Central memory CD4-positive, alpha-beta T cell (primary cell): ENCODE results near the gene TYSND1.
"Not testable (repeated sequence)": the region's sequence is repeated elsewhere in the genome, so short reads cannot be mapped to it uniquely, and the experiment has no call there.

Experiments used
- DNase-seq: peaks from one replicate; pipeline ENCODE4 v3.0.0; 2022

TYSND1 gene

GRCh38 chr10:70106958-70107791 lies 39.3 kb downstream of the TYSND1 start:
- no peak for DNase-seq

- no peak for DNase-seq
Observed at GRCh38 chr10:70101668-70102067, 44.8 kb downstream of the TYSND1 start.

- DNase-seq: not testable (repeated sequence)
Observed at GRCh38 chr10:70101068-70101562, 45.4 kb downstream of the TYSND1 start.

- no peak for DNase-seq
Observed at GRCh38 chr10:70098271-70098670, 48.2 kb downstream of the TYSND1 start.

DNA sequence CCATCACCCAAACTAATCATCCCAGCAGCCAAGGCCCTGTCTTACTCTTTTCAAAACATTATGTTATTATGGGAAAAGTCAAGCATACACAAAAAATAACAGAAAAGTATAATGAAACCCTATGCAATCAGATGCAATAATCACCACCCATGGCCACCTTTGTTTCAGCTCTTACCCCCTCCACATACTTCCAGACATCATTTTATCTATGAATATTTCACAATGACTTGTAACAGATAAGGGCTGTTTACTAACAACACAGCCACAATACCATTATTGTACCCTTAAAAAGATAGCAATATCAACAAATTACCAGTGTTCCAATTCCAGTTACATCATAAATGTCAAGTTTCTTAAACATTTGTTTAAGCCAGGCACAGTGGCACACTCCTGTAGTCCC lies 49.0 kb downstream of the TYSND1 start:
- DNase-seq: no peak

DNA sequence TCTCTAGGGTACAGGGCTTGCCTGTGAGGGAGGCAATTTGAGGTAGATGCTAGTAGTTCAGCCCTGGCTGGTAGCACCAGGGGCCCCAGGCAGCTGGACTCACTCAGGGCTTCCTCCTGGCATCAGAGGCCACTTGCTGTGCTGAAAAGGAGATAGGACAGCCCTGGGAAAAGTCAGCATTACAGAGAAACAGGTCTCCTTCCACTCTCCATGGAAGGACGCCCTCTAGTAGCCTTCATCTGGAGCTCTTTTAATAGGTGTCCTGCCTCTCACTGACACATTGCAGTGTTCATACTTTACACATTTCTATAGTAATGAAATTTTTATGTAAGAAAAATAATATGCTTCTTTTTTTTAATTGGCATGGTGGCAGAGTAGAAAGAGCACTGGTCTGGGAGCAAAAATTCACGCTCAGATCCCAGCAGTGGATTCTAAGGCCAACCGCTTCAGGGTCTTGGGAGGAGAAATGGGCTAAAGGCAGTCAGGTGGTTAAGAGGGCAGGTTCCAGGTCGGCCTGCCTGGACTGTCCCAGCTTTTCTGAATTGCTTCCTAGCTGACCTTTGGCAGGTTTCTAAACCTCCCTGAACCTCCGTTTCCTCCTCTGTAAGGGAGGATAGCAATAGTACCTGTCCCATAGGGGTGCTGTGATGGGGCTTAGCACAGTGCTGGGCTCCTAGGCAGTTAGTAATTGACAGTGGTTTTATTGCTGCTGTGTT lies 49.6 kb downstream of the TYSND1 start:
- no peak for DNase-seq

GRCh38 chr10:70096016-70096704 lies 50.3 kb downstream of the TYSND1 start:
- no peak for DNase-seq

DNA sequence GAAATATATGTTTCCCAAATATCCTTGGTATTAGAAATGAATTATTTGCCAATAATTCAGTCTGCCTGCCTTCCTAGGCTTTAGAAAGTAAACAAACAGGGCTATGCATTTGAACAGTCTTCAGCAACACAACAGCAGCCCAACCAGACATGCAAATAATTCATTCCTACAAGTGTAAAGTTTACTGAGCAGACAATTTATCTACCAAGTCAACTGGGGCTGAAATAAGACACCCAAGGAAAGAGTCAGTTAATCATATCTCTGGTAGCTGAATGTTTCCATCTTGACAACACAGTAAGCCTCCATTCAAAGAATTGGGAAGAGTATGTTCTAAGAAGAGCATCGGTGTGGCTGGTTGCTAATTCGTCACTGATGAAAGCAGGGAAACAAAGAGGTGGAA lies 52.2 kb downstream of the TYSND1 start:
- no peak for DNase-seq

- peak; percentile 40 for DNase-seq
Observed at GRCh38 chr10:70093335-70093944, 53.1 kb downstream of the TYSND1 start.

- DNase-seq: no peak
Observed at GRCh38 chr10:70092389-70092718, 54.1 kb downstream of the TYSND1 start.

GRCh38 chr10:70090951-70091350 lies 55.5 kb downstream of the TYSND1 start:
- no peak for DNase-seq

DNA sequence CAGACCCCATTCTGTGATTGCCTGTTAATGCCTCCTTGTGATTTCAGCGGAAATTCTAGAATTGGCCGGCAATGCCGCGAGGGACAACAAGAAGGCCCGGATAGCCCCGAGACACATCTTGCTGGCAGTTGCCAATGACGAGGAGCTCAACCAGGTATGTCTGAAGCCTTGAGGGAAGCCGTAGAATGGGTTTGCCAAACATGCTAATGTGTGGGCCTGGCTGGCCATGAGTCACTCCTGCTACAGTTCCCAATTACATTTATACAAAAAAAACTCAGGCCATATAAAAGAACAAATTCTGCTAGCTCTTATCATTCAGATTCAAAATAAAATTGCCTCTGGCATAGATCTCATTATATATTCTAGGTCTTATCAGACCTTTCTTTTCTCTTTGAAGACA lies 56.5 kb downstream of the TYSND1 start:
- no peak for DNase-seq

GRCh38 chr10:70088308-70088698 lies 58.2 kb downstream of the TYSND1 start:
- DNase-seq: no peak
